Muscle of back (tissue), 11 donors: ENCODE results near the gene DPYSL5. TPM values are rescaled to one million over a fixed set of nuclear protein-coding genes. Genes with fewer than 3 reads are reported as not detected.

Source experiments
- DNase-seq, 3 donors: peaks; one replicate each; pipeline versions ENCODE4 v3.0.0 to v3.0.0-alpha.2; 2013
- polyA plus RNA-seq, 10 donors: library from polyadenylated mRNA; unstranded; fragments of 120-200 nt; gene quantifications; one replicate each; pipeline ENCODE4 v1.2.1, GENCODE V29; 2013; ENCODE audit not compliant: insufficient read length in 10 of 10

The DPYSL5 gene
- polyA plus RNA-seq, 10 donors = 11.1 to 32.7 (median 22.1) TPM

- DNase-seq = no peak
Observed at GRCh38 chr2:26843041-26843440, 4.9 kb upstream of the DPYSL5 start.

- no peak for DNase-seq
Observed at GRCh38 chr2:26845021-26845420, 2.9 kb upstream of the DPYSL5 start.

- DNase-seq = peak; percentile 53 to 86 (median 72)
Observed at GRCh38 chr2:26846334-26847306, 1.3 kb upstream of the DPYSL5 start.

- DNase-seq = peak in 1 of 3 donors; percentile 19
Observed at GRCh38 chr2:26847307-26847654, 651 bp upstream of the DPYSL5 start.

- peak in 1 of 3 donors; percentile 41 for DNase-seq
Observed at GRCh38 chr2:26848336-26849055, 564 bp downstream of the DPYSL5 start.

GRCh38 chr2:26849056-26849999, 1.4 kb downstream of the DPYSL5 start:
- DNase-seq = peak in 1 of 3 donors; percentile 13

- peak in 1 of 3 donors; percentile 7 for DNase-seq
Observed at GRCh38 chr2:26850000-26850431, 2.1 kb downstream of the DPYSL5 start.

GRCh38 chr2:26850505-26850904, 2.6 kb downstream of the DPYSL5 start:
- DNase-seq = no peak

GRCh38 chr2:26852405-26853306, 4.7 kb downstream of the DPYSL5 start:
- peak; percentile 49 to 83 (median 61) for DNase-seq

- DNase-seq = no peak
Observed at GRCh38 chr2:26853751-26854150, 5.8 kb downstream of the DPYSL5 start.

- DNase-seq = no peak
Observed at GRCh38 chr2:26854283-26854827, 6.4 kb downstream of the DPYSL5 start.

GRCh38 chr2:26855466-26855865, 7.5 kb downstream of the DPYSL5 start:
- DNase-seq = no peak

GRCh38 chr2:26859622-26860021, 11.7 kb downstream of the DPYSL5 start:
- DNase-seq = no peak

- DNase-seq = no peak
Observed at GRCh38 chr2:26860211-26860850, 12.4 kb downstream of the DPYSL5 start.

- DNase-seq = no peak
Observed at GRCh38 chr2:26861610-26862224, 13.8 kb downstream of the DPYSL5 start.

GRCh38 chr2:26864226-26864625, 16.3 kb downstream of the DPYSL5 start:
- no peak for DNase-seq

- no peak for DNase-seq
Observed at GRCh38 chr2:26864646-26865045, 16.7 kb downstream of the DPYSL5 start.

- DNase-seq = no peak
Observed at GRCh38 chr2:26870585-26871095, 22.7 kb downstream of the DPYSL5 start.
